Retinal pigment epithelial cell (primary cell): ENCODE measurements around the gene TTLL12.

ENCODE experiments used
- DNase-seq: peaks from one replicate; pipeline ENCODE4 v3.0.0-alpha.2; 2010; ENCODE audit warnings: low read depth
- H3K4me3 ChIP-seq: 2 replicates; pipeline ENCODE4 v1.5.1; 2011; ENCODE audit warnings: mild to moderate bottlenecking, low read length, control low read depth, moderate library complexity
- CTCF ChIP-seq: conservative IDR thresholded peaks from 2 replicates; pipeline ENCODE4 v1.5.1; 2011; ENCODE audit warnings: low read depth, low read length, control low read depth, inconsistent platforms

TTLL12 gene

GRCh38 chr22:43167001-43167589 is 19.8 kb downstream of the TTLL12 start:
- no peak for DNase-seq
- no peak overlapping the region for H3K4me3 ChIP-seq
- no peak for TF ChIP-seq CTCF

GRCh38 chr22:43166132-43166930 is 20.6 kb downstream of the TTLL12 start:
- no peak for TF ChIP-seq CTCF
- no peak overlapping the region for H3K4me3 ChIP-seq
- DNase-seq: no peak

GRCh38 chr22:43164636-43165035 is 22.3 kb downstream of the TTLL12 start:
- DNase-seq: no peak
- no peak for TF ChIP-seq CTCF
- H3K4me3 ChIP-seq: no peak overlapping the region

GRCh38 chr22:43163241-43163795 is 23.6 kb downstream of the TTLL12 start:
- DNase-seq: no peak
- no peak overlapping the region for H3K4me3 ChIP-seq
- no peak for TF ChIP-seq CTCF

- H3K4me3 ChIP-seq: no peak overlapping the region
- no peak for DNase-seq
- no peak for TF ChIP-seq CTCF
Observed at GRCh38 chr22:43162412-43163150, 24.4 kb downstream of the TTLL12 start.

- no peak for DNase-seq
- no peak overlapping the region for H3K4me3 ChIP-seq
- TF ChIP-seq CTCF: no peak
Observed at GRCh38 chr22:43160497-43161126, 26.3 kb downstream of the TTLL12 start.
